ENCODE results near the gene PMEPA1.

Gene PMEPA1

DNA sequence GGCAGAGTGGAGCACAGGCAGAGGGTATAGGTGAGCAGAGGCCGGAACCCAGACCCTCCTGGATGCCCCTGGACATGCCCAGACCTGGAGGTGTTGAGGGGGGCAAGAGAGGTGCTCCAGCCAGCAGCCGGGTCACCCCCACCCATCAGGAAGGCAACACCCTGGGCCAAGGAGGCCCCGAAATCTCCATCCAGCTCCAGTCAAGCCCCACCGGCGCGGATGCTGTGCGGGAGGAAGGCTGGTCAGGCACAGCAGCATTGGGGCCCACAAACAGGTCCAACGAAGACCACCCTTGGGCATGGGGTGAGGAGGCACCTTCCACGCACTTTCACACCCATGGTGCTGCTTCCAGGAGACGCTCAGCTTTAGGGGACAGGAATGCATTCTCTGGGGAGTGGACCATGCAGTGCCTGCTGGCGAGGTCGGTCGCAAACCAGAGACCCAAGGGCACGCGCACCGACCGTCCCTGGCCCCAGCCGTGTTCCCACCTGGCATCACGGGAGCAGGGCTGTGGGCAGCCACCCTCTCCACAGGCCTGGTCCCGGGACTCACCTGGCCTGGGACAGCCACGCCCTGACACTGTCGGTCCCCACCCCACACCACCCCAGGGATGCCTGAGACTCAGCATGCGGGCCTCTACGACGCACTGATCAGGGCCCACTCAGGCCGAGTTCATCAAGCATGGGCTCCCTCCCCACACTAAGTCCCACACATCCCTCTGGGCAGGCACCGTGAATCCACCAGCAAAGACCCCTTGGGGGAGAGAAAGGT lies 45.9 kb downstream of the PMEPA1 start:
- Histone ChIP-seq H3K4me3 (ENCODE audit: low read depth in 1 of 2, low read length in 2 of 2) (no peak overlapping the region), H3K27ac (ENCODE audit: low read depth, low read length) (no peak overlapping the region), H3K9me3 (ENCODE audit: control insufficient read depth in 1 of 2, low read length in 2 of 2) (no peaks in the 10 kb centered on the region), H3K27me3 (ENCODE audit: control insufficient read depth in 1 of 2, insufficient read depth in 2 of 2, low read length in 2 of 2) (no peaks in the 10 kb centered on the region), H3K4me1 (ENCODE audit: control insufficient read depth in 1 of 2, insufficient read depth in 2 of 2, low read length in 2 of 2) (peaks cover 11 to 14% of the 10 kb centered on the region in 2 donors), H3K9ac (ENCODE audit: low read depth in 1 of 2, low read length in 2 of 2) (no peak overlapping the region), H3K36me3 (ENCODE audit: control insufficient read depth in 1 of 2, insufficient read depth in 2 of 2, low read length in 2 of 2) (no peaks in the 10 kb centered on the region)

- H3K4me1 ChIP-seq (ENCODE audit: control insufficient read depth in 1 of 2, insufficient read depth in 2 of 2, low read length in 2 of 2): peaks cover 9 to 11% of the 10 kb centered on the region in 2 donors
- no peak overlapping the region for H3K4me3 ChIP-seq (ENCODE audit: low read depth in 1 of 2, low read length in 2 of 2)
- H3K9me3 ChIP-seq (ENCODE audit: control insufficient read depth in 1 of 2, low read length in 2 of 2): no peaks in the 10 kb centered on the region
- H3K27me3 ChIP-seq (ENCODE audit: control insufficient read depth in 1 of 2, insufficient read depth in 2 of 2, low read length in 2 of 2): no peaks in the 10 kb centered on the region
- no peak overlapping the region for H3K27ac ChIP-seq (ENCODE audit: low read depth, low read length)
- H3K36me3 ChIP-seq (ENCODE audit: control insufficient read depth in 1 of 2, insufficient read depth in 2 of 2, low read length in 2 of 2): no peaks in the 10 kb centered on the region
- no peak overlapping the region for H3K9ac ChIP-seq (ENCODE audit: low read depth in 1 of 2, low read length in 2 of 2)
These were observed 46.6 kb downstream of the PMEPA1 start for GRCh38 chr20:57663241-57663640.

GRCh38 chr20:57662456-57663240 lies 47.2 kb downstream of the PMEPA1 start:
- Histone ChIP-seq H3K27ac (ENCODE audit: low read depth, low read length) (no peak overlapping the region), H3K27me3 (ENCODE audit: control insufficient read depth in 1 of 2, insufficient read depth in 2 of 2, low read length in 2 of 2) (no peaks in the 10 kb centered on the region), H3K4me1 (ENCODE audit: control insufficient read depth in 1 of 2, insufficient read depth in 2 of 2, low read length in 2 of 2) (peaks cover 9% of the 10 kb centered on the region in 2 donors)

GRCh38 chr20:57661746-57662455 lies 47.9 kb downstream of the PMEPA1 start:
- Histone ChIP-seq H3K9ac (ENCODE audit: low read depth in 1 of 2, low read length in 2 of 2) (no peak overlapping the region), H3K27ac (ENCODE audit: low read depth, low read length) (no peak overlapping the region), H3K4me3 (ENCODE audit: low read depth in 1 of 2, low read length in 2 of 2) (no peak overlapping the region), H3K36me3 (ENCODE audit: control insufficient read depth in 1 of 2, insufficient read depth in 2 of 2, low read length in 2 of 2) (no peaks in the 10 kb centered on the region), H3K27me3 (ENCODE audit: control insufficient read depth in 1 of 2, insufficient read depth in 2 of 2, low read length in 2 of 2) (no peaks in the 10 kb centered on the region), H3K4me1 (ENCODE audit: control insufficient read depth in 1 of 2, insufficient read depth in 2 of 2, low read length in 2 of 2) (peaks cover 13 to 14% of the 10 kb centered on the region in 2 donors), H3K9me3 (ENCODE audit: control insufficient read depth in 1 of 2, low read length in 2 of 2) (no peaks in the 10 kb centered on the region)

More at GRCh38 chr20:57662456-57663240, 47.2 kb downstream of the PMEPA1 start:
- Histone ChIP-seq H3K4me3 (ENCODE audit: low read depth in 1 of 2, low read length in 2 of 2) (no peak overlapping the region), H3K9me3 (ENCODE audit: control insufficient read depth in 1 of 2, low read length in 2 of 2) (no peaks in the 10 kb centered on the region), H3K9ac (ENCODE audit: low read depth in 1 of 2, low read length in 2 of 2) (no peak overlapping the region), H3K36me3 (ENCODE audit: control insufficient read depth in 1 of 2, insufficient read depth in 2 of 2, low read length in 2 of 2) (no peaks in the 10 kb centered on the region)

GRCh38 chr20:57660922-57661745 lies 48.7 kb downstream of the PMEPA1 start:
- Histone ChIP-seq H3K4me1 (ENCODE audit: control insufficient read depth in 1 of 2, insufficient read depth in 2 of 2, low read length in 2 of 2) (peaks cover 13 to 14% of the 10 kb centered on the region in 2 donors), H3K9ac (ENCODE audit: low read depth in 1 of 2, low read length in 2 of 2) (no peak overlapping the region), H3K27me3 (ENCODE audit: control insufficient read depth in 1 of 2, insufficient read depth in 2 of 2, low read length in 2 of 2) (no peaks in the 10 kb centered on the region), H3K9me3 (ENCODE audit: control insufficient read depth in 1 of 2, low read length in 2 of 2) (no peaks in the 10 kb centered on the region), H3K36me3 (ENCODE audit: control insufficient read depth in 1 of 2, insufficient read depth in 2 of 2, low read length in 2 of 2) (no peaks in the 10 kb centered on the region), H3K27ac (ENCODE audit: low read depth, low read length) (no peak overlapping the region), H3K4me3 (ENCODE audit: low read depth in 1 of 2, low read length in 2 of 2) (no peak overlapping the region)

- H3K4me1 ChIP-seq (ENCODE audit: control insufficient read depth in 1 of 2, insufficient read depth in 2 of 2, low read length in 2 of 2): peaks cover 13 to 14% of the 10 kb centered on the region in 2 donors
- H3K27ac ChIP-seq (ENCODE audit: low read depth, low read length): no peak overlapping the region
- no peaks in the 10 kb centered on the region for H3K9me3 ChIP-seq (ENCODE audit: control insufficient read depth in 1 of 2, low read length in 2 of 2)
- no peak overlapping the region for H3K9ac ChIP-seq (ENCODE audit: low read depth in 1 of 2, low read length in 2 of 2)
- no peaks in the 10 kb centered on the region for H3K36me3 ChIP-seq (ENCODE audit: control insufficient read depth in 1 of 2, insufficient read depth in 2 of 2, low read length in 2 of 2)
- no peak overlapping the region for H3K4me3 ChIP-seq (ENCODE audit: low read depth in 1 of 2, low read length in 2 of 2)
- H3K27me3 ChIP-seq (ENCODE audit: control insufficient read depth in 1 of 2, insufficient read depth in 2 of 2, low read length in 2 of 2): no peaks in the 10 kb centered on the region
These were observed 49.5 kb downstream of the PMEPA1 start for GRCh38 chr20:57660181-57660921.

GRCh38 chr20:57659517-57660180 lies 50.2 kb downstream of the PMEPA1 start:
- H3K4me1 ChIP-seq (ENCODE audit: control insufficient read depth in 1 of 2, insufficient read depth in 2 of 2, low read length in 2 of 2): peaks cover 14% of the 10 kb centered on the region in 2 donors
- no peak overlapping the region for H3K27ac ChIP-seq (ENCODE audit: low read depth, low read length)

GRCh38 chr20:57658833-57659516 lies 50.8 kb downstream of the PMEPA1 start:
- no peaks in the 10 kb centered on the region for H3K9me3 ChIP-seq (ENCODE audit: control insufficient read depth in 1 of 2, low read length in 2 of 2)
- peaks cover 14 to 17% of the 10 kb centered on the region in 2 donors for H3K4me1 ChIP-seq (ENCODE audit: control insufficient read depth in 1 of 2, insufficient read depth in 2 of 2, low read length in 2 of 2)
- no peak overlapping the region for H3K9ac ChIP-seq (ENCODE audit: low read depth in 1 of 2, low read length in 2 of 2)
- H3K36me3 ChIP-seq (ENCODE audit: control insufficient read depth in 1 of 2, insufficient read depth in 2 of 2, low read length in 2 of 2): no peaks in the 10 kb centered on the region
- H3K27me3 ChIP-seq (ENCODE audit: control insufficient read depth in 1 of 2, insufficient read depth in 2 of 2, low read length in 2 of 2): no peaks in the 10 kb centered on the region
- no peak overlapping the region for H3K27ac ChIP-seq (ENCODE audit: low read depth, low read length)
- no peak overlapping the region for H3K4me3 ChIP-seq (ENCODE audit: low read depth in 1 of 2, low read length in 2 of 2)

More at GRCh38 chr20:57659517-57660180, 50.2 kb downstream of the PMEPA1 start:
- no peaks in the 10 kb centered on the region for H3K36me3 ChIP-seq (ENCODE audit: control insufficient read depth in 1 of 2, insufficient read depth in 2 of 2, low read length in 2 of 2)
- no peak overlapping the region for H3K9ac ChIP-seq (ENCODE audit: low read depth in 1 of 2, low read length in 2 of 2)
- H3K9me3 ChIP-seq (ENCODE audit: control insufficient read depth in 1 of 2, low read length in 2 of 2): no peaks in the 10 kb centered on the region
- no peak overlapping the region for H3K4me3 ChIP-seq (ENCODE audit: low read depth in 1 of 2, low read length in 2 of 2)
- no peaks in the 10 kb centered on the region for H3K27me3 ChIP-seq (ENCODE audit: control insufficient read depth in 1 of 2, insufficient read depth in 2 of 2, low read length in 2 of 2)

All from duodenal mucosa (tissue), 2 donors.